HUES6 (cell line): ENCODE measurements around the gene COLEC11.
"Not testable (repeated sequence)": the region's sequence is repeated elsewhere in the genome, so short reads cannot be mapped to it uniquely, and the experiment has no call there.

Source experiments
- H3K27ac ChIP-seq: 2 replicates; pipeline ENCODE4 v1.7.0; 2013; ENCODE audit warnings: low read depth, mild to moderate bottlenecking, low read length, inconsistent platforms
- H3K27me3 ChIP-seq: 2 replicates; pipeline ENCODE4 v1.6.1; 2013; ENCODE audit warnings: low read length; ENCODE audit not compliant: control insufficient read depth, insufficient read depth
- H3K36me3 ChIP-seq: 2 replicates; pipeline ENCODE4 v1.6.1; 2013; ENCODE audit warnings: low read length; ENCODE audit not compliant: control insufficient read depth, insufficient read depth
- H3K4me1 ChIP-seq: 2 replicates; pipeline ENCODE4 v1.6.1; 2013; ENCODE audit warnings: low read length; ENCODE audit not compliant: control insufficient read depth, insufficient read depth
- H3K4me3 ChIP-seq: 2 replicates; pipeline ENCODE4 v1.5.1; 2013; ENCODE audit warnings: low read depth, low read length
- H3K9ac ChIP-seq: one replicate; pipeline ENCODE4 v1.6.1; 2013; ENCODE audit warnings: mild to moderate bottlenecking, low read length
- H3K9me3 ChIP-seq: 2 replicates; pipeline ENCODE4 v1.6.1; 2013; ENCODE audit warnings: low read depth, low read length; ENCODE audit not compliant: control insufficient read depth, insufficient read depth

The COLEC11 gene

GRCh38 chr2:3594493-3595281 is at the start of gene COLEC11:
Gene COLEC11, plus strand, starts transcription at chr2:3595112. Its CDS starts 9,229 bp downstream, at chr2:3604341.
- H3K27ac ChIP-seq: no peak within 1 kb of the TSS

GRCh38 chr2:3545788-3546478 is 49.0 kb upstream of the COLEC11 start:
- H3K9me3 ChIP-seq: no peaks in the 10 kb centered on the region
- H3K4me1 ChIP-seq: no peaks in the 10 kb centered on the region
- H3K27me3 ChIP-seq: no peaks in the 10 kb centered on the region
- peaks cover 97% of the 10 kb centered on the region for H3K36me3 ChIP-seq
- no peak overlapping the region for H3K27ac ChIP-seq
- H3K4me3 ChIP-seq: no peak overlapping the region
- no peak overlapping the region for H3K9ac ChIP-seq

More at GRCh38 chr2:3594493-3595281, at the start of gene COLEC11:
- 0 out of 2 replicates have a peak, but pooled peaks cover 5% of the 10 kb centered on the region for H3K9me3 ChIP-seq
- H3K4me1 ChIP-seq: peaks cover 3% of the 10 kb centered on the region; the same call in 1 of the 2 replicates
- peaks cover 4% of the 10 kb centered on the region; the same call in 1 of the 2 replicates for H3K27me3 ChIP-seq
- no peaks in the 10 kb centered on the region; the same call in 1 of the 2 replicates for H3K36me3 ChIP-seq
- no peak within 1 kb of the TSS for H3K4me3 ChIP-seq
- H3K9ac ChIP-seq: no peak within 1 kb of the TSS

GRCh38 chr2:3547915-3548314 is 47.0 kb upstream of the COLEC11 start:
- Histone ChIP-seq H3K27me3 (no peaks in the 10 kb centered on the region), H3K9ac (no peak overlapping the region), H3K4me3 (no peak overlapping the region), H3K27ac (no peak overlapping the region), H3K4me1 (no peaks in the 10 kb centered on the region), H3K36me3 (peaks cover 97% of the 10 kb centered on the region), H3K9me3 (no peaks in the 10 kb centered on the region)

GRCh38 chr2:3553946-3554345 is 41.0 kb upstream of the COLEC11 start:
- no peaks in the 10 kb centered on the region for H3K4me1 ChIP-seq
- no peak overlapping the region for H3K27ac ChIP-seq
- peaks cover 74% of the 10 kb centered on the region for H3K36me3 ChIP-seq
- H3K4me3 ChIP-seq: no peak overlapping the region
- H3K9ac ChIP-seq: no peak overlapping the region
- H3K9me3 ChIP-seq: no peaks in the 10 kb centered on the region
- H3K27me3 ChIP-seq: no peaks in the 10 kb centered on the region

GRCh38 chr2:3557639-3558204 is 37.2 kb upstream of the COLEC11 start:
- Histone ChIP-seq H3K27me3 (no peaks in the 10 kb centered on the region), H3K4me3 (peak overlapping the region; percentile 75), H3K9ac (peak overlapping the region; percentile 97), H3K36me3 (peaks cover 53% of the 10 kb centered on the region), H3K4me1 (peaks cover 3% of the 10 kb centered on the region; the same call in 1 of the 2 replicates), H3K27ac (peak overlapping the region; percentile 98), H3K9me3 (no peaks in the 10 kb centered on the region)

GRCh38 chr2:3558205-3559014 is 36.5 kb upstream of the COLEC11 start, which contains the start of gene RNASEH1:
Gene RNASEH1, minus strand, starts transcription at chr2:3558333. Its CDS starts 73 bp downstream, at chr2:3558260.
- Histone ChIP-seq H3K36me3 (peaks cover 47% of the 10 kb centered on the region), H3K4me1 (peaks cover 3% of the 10 kb centered on the region; the same call in 1 of the 2 replicates), H3K27ac (peak within 1 kb of the TSS; percentile 98), H3K9ac (peak within 1 kb of the TSS; percentile 97), H3K9me3 (no peaks in the 10 kb centered on the region), H3K27me3 (no peaks in the 10 kb centered on the region), H3K4me3 (peak within 1 kb of the TSS; percentile 75)

GRCh38 chr2:3563521-3563976 is 31.4 kb upstream of the COLEC11 start:
- H3K9ac ChIP-seq: no peak overlapping the region
- H3K36me3 ChIP-seq: peaks cover 14% of the 10 kb centered on the region; the same call in 1 of the 2 replicates
- no peak overlapping the region for H3K27ac ChIP-seq
- no peaks in the 10 kb centered on the region for H3K9me3 ChIP-seq
- H3K27me3 ChIP-seq: no peaks in the 10 kb centered on the region
- no peak overlapping the region for H3K4me3 ChIP-seq
- H3K4me1 ChIP-seq: peaks cover 5% of the 10 kb centered on the region; the same call in 1 of the 2 replicates

GRCh38 chr2:3565117-3565516 is 29.8 kb upstream of the COLEC11 start:
- Histone ChIP-seq H3K4me3 (no peak overlapping the region), H3K9me3 (no peaks in the 10 kb centered on the region), H3K27ac (no peak overlapping the region), H3K27me3 (no peaks in the 10 kb centered on the region), H3K4me1 (0 out of 2 replicates have a peak, but pooled peaks cover 2% of the 10 kb centered on the region), H3K36me3 (peaks cover 12% of the 10 kb centered on the region; the same call in 1 of the 2 replicates), H3K9ac (no peak overlapping the region)

- 0 out of 2 replicates have a peak, but pooled peaks cover 2% of the 10 kb centered on the region for H3K4me1 ChIP-seq
- no peaks in the 10 kb centered on the region for H3K27me3 ChIP-seq
- H3K4me3 ChIP-seq: no peak overlapping the region
- H3K36me3 ChIP-seq: peaks cover 2% of the 10 kb centered on the region; the same call in 1 of the 2 replicates
- no peak overlapping the region for H3K9ac ChIP-seq
- H3K9me3 ChIP-seq: no peaks in the 10 kb centered on the region
- H3K27ac ChIP-seq: no peak overlapping the region
Measured at GRCh38 chr2:3566806-3567205, 28.1 kb upstream of the COLEC11 start.

- H3K27ac ChIP-seq, H3K36me3 ChIP-seq, H3K4me1 ChIP-seq, H3K4me3 ChIP-seq, H3K9ac ChIP-seq, H3K9me3 ChIP-seq, H3K27me3 ChIP-seq: not testable (repeated sequence)
Measured at GRCh38 chr2:3569656-3570055, 25.3 kb upstream of the COLEC11 start.
